WTC11 (cell line): ENCODE data around the gene ETV5.

Experiments used
- ATF2 ChIP-seq: sonication (generic); formaldehyde crosslinking; IDR thresholded peaks from 2 replicates; pipeline ENCODE4 v1.8.1; 2022; ENCODE audit warnings: low read depth, missing genetic modification reagents, borderline replicate concordance
- CTCF ChIP-seq: fragments of 200-600 bp; IDR thresholded peaks from 2 replicates; pipeline ENCODE4 v1.8.0; 2022; ENCODE audit warnings: antibody characterized with exemption
- FOXJ3 ChIP-seq: sonication (generic); formaldehyde crosslinking; IDR thresholded peaks from 2 replicates; pipeline ENCODE4 v1.9.0; 2021; ENCODE audit warnings: missing genetic modification reagents, mild to moderate bottlenecking, borderline replicate concordance
- SP1 ChIP-seq: sonication (generic); formaldehyde crosslinking; conservative IDR thresholded peaks from 2 replicates; pipeline ENCODE4 v1.8.1; 2022; ENCODE audit warnings: missing genetic modification reagents
- TEAD1 ChIP-seq: sonication (generic); formaldehyde crosslinking; IDR thresholded peaks from 2 replicates; pipeline ENCODE4 v1.8.0; 2022; ENCODE audit warnings: mild to moderate bottlenecking, missing genetic modification reagents
- ZNF425 ChIP-seq: fragments of 250-450 bp; sonication (Bioruptor Pico); conservative IDR thresholded peaks from 2 replicates; pipeline ENCODE4 v1.9.0; 2021; ENCODE audit warnings: mild to moderate bottlenecking

GRCh38 chr3:186115239-186115996 is 6.5 kb upstream of the ETV5 start:
- TF ChIP-seq SP1 (no peak), ZNF425 (CRISPR knock-in tag) (no peak), CTCF (no peak), TEAD1 (no peak), FOXJ3 (no peak), ATF2 (no peak)
